GM19397 (cell line): ENCODE measurements around the gene ZFP30.

Experiments used
- ATAC-seq: cut with Tn5 transposase; IDR thresholded peaks from one replicate; pipeline ENCODE4 v1.9.1; 2021; ENCODE audit warnings: mild to moderate bottlenecking, moderate library complexity; ENCODE audit not compliant: unreplicated experiment

The ZFP30 gene

DNA sequence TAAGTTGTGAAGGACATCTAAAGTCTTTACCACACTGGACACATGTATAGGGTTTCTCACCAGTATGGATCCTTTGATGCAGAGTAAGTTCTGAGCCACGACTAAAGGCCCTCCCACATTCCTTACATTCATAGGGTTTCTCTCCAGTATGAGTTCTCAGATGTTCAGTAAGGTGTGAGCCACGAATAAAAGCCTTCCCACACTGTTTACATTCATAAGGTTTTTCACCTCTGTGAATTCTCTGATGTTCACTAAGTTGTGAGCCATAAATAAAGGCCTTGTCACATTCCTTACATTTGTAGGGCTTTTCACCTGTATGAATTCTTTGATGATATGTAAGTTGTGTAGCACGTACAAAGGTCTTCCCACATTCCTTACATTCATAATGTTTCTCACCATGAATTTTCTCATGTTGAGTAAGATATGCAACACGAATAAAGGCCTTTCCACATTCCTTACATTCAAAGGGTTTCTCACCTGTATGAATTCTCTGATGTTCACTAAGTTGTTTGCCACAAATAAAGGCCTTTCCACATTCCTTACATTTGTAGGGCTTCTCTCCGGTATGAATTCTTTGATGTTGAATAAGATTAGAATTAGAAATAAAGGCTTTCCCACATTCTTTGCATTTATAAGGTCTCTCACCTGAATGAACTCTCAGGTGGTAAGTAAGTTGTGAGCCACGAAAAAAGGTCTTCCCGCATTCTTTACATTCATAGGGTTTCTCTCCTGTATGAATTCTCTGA, 90.5 kb downstream of the ZFP30 start:
- no peak for ATAC-seq
